ENCODE results near the gene FKBP5.
A peak's percentile ranks its signal among the peaks of the same experiment; 100 is the strongest.
"Not testable (repeated sequence)": the region's sequence is repeated elsewhere in the genome, so short reads cannot be mapped to it uniquely, and the experiment has no call there.

FKBP5 gene

GRCh38 chr6:35688605-35689322 lies at the start of gene FKBP5:
Gene FKBP5, minus strand, starts transcription at chr6:35688915. Its CDS starts 46,091 bp downstream, at chr6:35642824.
- DNase-seq (ENCODE audit: low read depth, low spot score) = peak; percentile 53

- peak; percentile 66 for DNase-seq (ENCODE audit: low read depth, low spot score)
Observed at GRCh38 chr6:35737413-35738211, 48.9 kb upstream of the FKBP5 start.

- no peak for DNase-seq (ENCODE audit: low read depth, low spot score)
Observed at GRCh38 chr6:35736982-35737412, 48.3 kb upstream of the FKBP5 start, which contains the start of gene ARMC12. Gene ARMC12, plus strand, starts transcription at chr6:35737032. Its CDS starts 77 bp downstream, at chr6:35737109.

- DNase-seq (ENCODE audit: low read depth, low spot score) = no peak
Observed at GRCh38 chr6:35736253-35736894, 47.7 kb upstream of the FKBP5 start.

- DNase-seq (ENCODE audit: low read depth, low spot score) = no peak
Observed at GRCh38 chr6:35735452-35735851, 46.7 kb upstream of the FKBP5 start.

GRCh38 chr6:35734319-35734718 lies 45.6 kb upstream of the FKBP5 start:
- not testable (repeated sequence) for DNase-seq (ENCODE audit: low read depth, low spot score)

- DNase-seq (ENCODE audit: low read depth, low spot score) = no peak
Observed at GRCh38 chr6:35733633-35734032, 44.9 kb upstream of the FKBP5 start.

GRCh38 chr6:35731736-35732532 lies 43.2 kb upstream of the FKBP5 start:
- DNase-seq (ENCODE audit: low read depth, low spot score) = peak; percentile 90

GRCh38 chr6:35731414-35731735 lies 42.7 kb upstream of the FKBP5 start:
- peak; percentile 89 for DNase-seq (ENCODE audit: low read depth, low spot score)

- DNase-seq (ENCODE audit: low read depth, low spot score) = no peak
Observed at GRCh38 chr6:35730745-35731413, 42.2 kb upstream of the FKBP5 start.

GRCh38 chr6:35729722-35730121 lies 41.0 kb upstream of the FKBP5 start:
- no peak for DNase-seq (ENCODE audit: low read depth, low spot score)

GRCh38 chr6:35728683-35729678 lies 40.3 kb upstream of the FKBP5 start:
- DNase-seq (ENCODE audit: low read depth, low spot score) = no peak

- DNase-seq (ENCODE audit: low read depth, low spot score) = peak; percentile 81
Observed at GRCh38 chr6:35727935-35728682, 39.4 kb upstream of the FKBP5 start.

- peak; percentile 84 for DNase-seq (ENCODE audit: low read depth, low spot score)
Observed at GRCh38 chr6:35727231-35727934, 38.7 kb upstream of the FKBP5 start.

GRCh38 chr6:35725721-35726438 lies 37.2 kb upstream of the FKBP5 start:
- DNase-seq (ENCODE audit: low read depth, low spot score) = peak; percentile 69

- DNase-seq (ENCODE audit: low read depth, low spot score) = no peak
Observed at GRCh38 chr6:35725081-35725708, 36.5 kb upstream of the FKBP5 start.

GRCh38 chr6:35724471-35724870 lies 35.8 kb upstream of the FKBP5 start:
- no peak for DNase-seq (ENCODE audit: low read depth, low spot score)

All from brain pericyte (primary cell).